Inflammatory macrophage treated with lipopolysaccharide for 4 hours (primary cell): ENCODE data around the gene IFITM10.

Experiments
- DNase-seq: peaks from one replicate; pipeline ENCODE4 v3.0.0-alpha.2; 2020

IFITM10 gene

GRCh38 chr11:1750481-1750839 is at the start of gene IFITM10:
IFITM10 (minus strand) TSS chr11:1750595; CDS start chr11:1750442, 153 bp downstream.
- DNase-seq = no peak

- DNase-seq = no peak
These were observed 47.2 kb upstream of the IFITM10 start for GRCh38 chr11:1797391-1798125.

GRCh38 chr11:1796413-1797011 is 46.1 kb upstream of the IFITM10 start:
- no peak for DNase-seq

- no peak for DNase-seq
These were observed 42.7 kb upstream of the IFITM10 start for GRCh38 chr11:1793081-1793480.

GRCh38 chr11:1792461-1792860 is 42.1 kb upstream of the IFITM10 start:
- no peak for DNase-seq

GRCh38 chr11:1791912-1792311 is 41.5 kb upstream of the IFITM10 start:
- DNase-seq = no peak

- DNase-seq = no peak
These were observed 36.1 kb upstream of the IFITM10 start for GRCh38 chr11:1786466-1786865.

GRCh38 chr11:1785749-1786413 is 35.5 kb upstream of the IFITM10 start:
- DNase-seq = peak; percentile 90

GRCh38 chr11:1784761-1785650 is 34.6 kb upstream of the IFITM10 start:
- DNase-seq = no peak

- DNase-seq = no peak
These were observed 33.5 kb upstream of the IFITM10 start for GRCh38 chr11:1783725-1784529.

- DNase-seq = peak; percentile 98
These were observed 32.7 kb upstream of the IFITM10 start for GRCh38 chr11:1782831-1783724.

- DNase-seq = peak; percentile 87
These were observed 31.7 kb upstream of the IFITM10 start for GRCh38 chr11:1782031-1782590.

- no peak for DNase-seq
These were observed 31.2 kb upstream of the IFITM10 start for GRCh38 chr11:1781593-1781975.

- DNase-seq = peak; percentile 84
These were observed 30.6 kb upstream of the IFITM10 start for GRCh38 chr11:1780700-1781592.

GRCh38 chr11:1779806-1780699 is 29.7 kb upstream of the IFITM10 start:
- DNase-seq = no peak

GRCh38 chr11:1779034-1779805 is 28.8 kb upstream of the IFITM10 start:
- no peak for DNase-seq

GRCh38 chr11:1778141-1778911 is 27.9 kb upstream of the IFITM10 start:
- peak; percentile 55 for DNase-seq
